Brain microvascular endothelial cell (primary cell): ENCODE data around the gene NDUFS8.

Source experiments
- DNase-seq: peaks from one replicate; pipeline ENCODE4 v3.0.0-alpha.2; 2020
- H3K27ac ChIP-seq: fragments of 250-450 bp; sonication (Bioruptor Pico); 2 replicates; pipeline ENCODE4 v1.5.1; 2020; ENCODE audit warnings: mild to moderate bottlenecking, moderate library complexity
- H3K27me3 ChIP-seq: fragments of 250-450 bp; sonication (Bioruptor Pico); replicated peaks from 2 replicates; pipeline ENCODE4 v1.5.1; 2020; ENCODE audit warnings: mild to moderate bottlenecking
- H3K36me3 ChIP-seq: fragments of 250-450 bp; sonication (Bioruptor Pico); replicated peaks from 2 replicates; pipeline ENCODE4 v1.5.1; 2020; ENCODE audit warnings: mild to moderate bottlenecking
- H3K4me3 ChIP-seq: 2 replicates; pipeline ENCODE4 v1.5.1; 2011; ENCODE audit warnings: low read depth, mild to moderate bottlenecking, control low read depth, low read length, moderate library complexity
- in situ Hi-C: cut with HindIII; loops from 2 replicates; pipeline ENCODE4 v1.10.0; 2017; ENCODE audit warnings: low sequenced_read_pairs, low pct_ligation_motif_present
- TF ChIP-seq, protein P1 (sequence below): IDR thresholded peaks from 2 replicates; pipeline ENCODE4 v1.5.1; 2011; ENCODE audit warnings: low read depth, mild to moderate bottlenecking, moderate library complexity, low read length, control low read depth, inconsistent platforms; ENCODE audit errors: missing control alignments

NDUFS8 gene

DNA sequence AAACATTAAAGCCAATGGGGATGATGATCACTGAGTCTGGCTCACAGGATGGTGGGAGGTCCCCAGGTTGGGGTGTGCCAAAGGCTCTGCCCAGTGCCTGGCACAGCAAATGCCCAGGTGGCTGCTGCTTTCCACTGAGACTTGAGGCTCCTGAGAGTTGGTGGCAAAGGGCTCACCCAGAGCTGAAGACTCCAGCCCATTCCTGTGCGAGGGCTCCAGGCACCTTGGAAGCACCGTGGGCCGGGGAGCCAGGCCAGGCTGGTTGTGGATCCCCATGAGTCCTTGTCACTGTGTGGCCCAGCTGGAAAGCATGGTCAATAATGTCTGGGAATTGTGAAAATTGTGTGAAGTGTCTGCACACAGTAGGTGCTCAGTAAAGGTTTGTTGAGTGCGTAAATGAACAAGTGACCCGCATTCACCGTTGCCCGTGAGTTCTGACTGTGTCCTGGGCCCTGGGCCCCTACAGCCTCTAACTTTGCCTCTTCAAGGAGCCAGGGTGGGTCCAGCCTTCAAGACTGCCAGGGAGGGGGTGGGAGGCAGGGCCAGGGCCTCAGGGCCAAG is 23.8 kb upstream of the NDUFS8 start:
- in situ Hi-C loops, result no loop called here
- no peak for DNase-seq
- TF ChIP-seq, protein P1, sequence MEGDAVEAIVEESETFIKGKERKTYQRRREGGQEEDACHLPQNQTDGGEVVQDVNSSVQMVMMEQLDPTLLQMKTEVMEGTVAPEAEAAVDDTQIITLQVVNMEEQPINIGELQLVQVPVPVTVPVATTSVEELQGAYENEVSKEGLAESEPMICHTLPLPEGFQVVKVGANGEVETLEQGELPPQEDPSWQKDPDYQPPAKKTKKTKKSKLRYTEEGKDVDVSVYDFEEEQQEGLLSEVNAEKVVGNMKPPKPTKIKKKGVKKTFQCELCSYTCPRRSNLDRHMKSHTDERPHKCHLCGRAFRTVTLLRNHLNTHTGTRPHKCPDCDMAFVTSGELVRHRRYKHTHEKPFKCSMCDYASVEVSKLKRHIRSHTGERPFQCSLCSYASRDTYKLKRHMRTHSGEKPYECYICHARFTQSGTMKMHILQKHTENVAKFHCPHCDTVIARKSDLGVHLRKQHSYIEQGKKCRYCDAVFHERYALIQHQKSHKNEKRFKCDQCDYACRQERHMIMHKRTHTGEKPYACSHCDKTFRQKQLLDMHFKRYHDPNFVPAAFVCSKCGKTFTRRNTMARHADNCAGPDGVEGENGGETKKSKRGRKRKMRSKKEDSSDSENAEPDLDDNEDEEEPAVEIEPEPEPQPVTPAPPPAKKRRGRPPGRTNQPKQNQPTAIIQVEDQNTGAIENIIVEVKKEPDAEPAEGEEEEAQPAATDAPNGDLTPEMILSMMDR, result no peak
- no peaks in the 10 kb centered on the region for H3K27me3 ChIP-seq
- H3K27ac ChIP-seq, result no peak overlapping the region
- no peak overlapping the region for H3K4me3 ChIP-seq
- H3K36me3 ChIP-seq, result no peaks in the 10 kb centered on the region

DNA sequence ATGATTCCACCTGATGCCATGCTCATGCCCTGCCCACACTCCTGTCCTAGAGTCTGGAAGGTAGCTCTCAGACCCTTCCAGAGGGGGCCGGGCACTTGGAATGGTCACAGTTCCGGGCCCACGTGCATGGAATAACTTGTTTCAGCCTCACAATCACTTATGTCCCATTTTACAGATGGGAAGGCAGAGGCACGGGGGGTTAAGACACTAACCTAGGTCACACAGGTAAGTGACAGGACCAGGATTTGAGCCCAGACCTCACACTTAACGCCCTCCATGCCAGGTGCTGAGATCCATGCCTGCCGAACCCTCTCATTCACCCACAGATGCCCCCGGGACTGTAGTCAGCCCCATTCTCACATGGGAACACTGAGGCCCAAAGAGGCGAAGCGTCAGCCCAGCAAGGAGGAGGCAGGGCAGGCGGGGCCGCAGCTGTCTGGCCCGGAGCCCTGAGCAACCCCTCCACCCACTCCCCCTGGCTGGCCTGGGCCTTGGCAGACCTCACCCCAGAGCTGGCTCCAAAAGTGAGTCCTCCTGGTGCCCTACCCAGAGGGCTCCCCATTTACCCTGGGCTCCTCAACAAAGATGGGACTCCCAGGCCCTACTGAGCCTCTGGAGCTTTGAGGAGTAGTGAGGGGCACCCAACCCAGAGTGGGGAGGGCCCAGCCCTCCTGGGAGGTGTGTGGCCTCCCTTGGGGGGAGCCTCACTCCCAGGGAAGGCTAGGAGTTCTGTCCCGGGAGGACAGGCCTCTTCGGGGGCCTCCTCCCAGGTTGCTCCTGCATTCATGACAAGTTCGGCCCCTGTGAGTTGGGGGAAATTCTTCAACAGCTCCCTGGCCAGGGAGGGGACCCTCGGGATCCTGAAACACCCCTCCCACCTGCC is 22.7 kb upstream of the NDUFS8 start:
- H3K27ac ChIP-seq, result no peak overlapping the region
- no peak for DNase-seq
- in situ Hi-C loops, result no loop called here
- no peaks in the 10 kb centered on the region for H3K36me3 ChIP-seq
- H3K27me3 ChIP-seq, result no peaks in the 10 kb centered on the region
- TF ChIP-seq, protein P1, result no peak
- H3K4me3 ChIP-seq, result no peak overlapping the region

DNA sequence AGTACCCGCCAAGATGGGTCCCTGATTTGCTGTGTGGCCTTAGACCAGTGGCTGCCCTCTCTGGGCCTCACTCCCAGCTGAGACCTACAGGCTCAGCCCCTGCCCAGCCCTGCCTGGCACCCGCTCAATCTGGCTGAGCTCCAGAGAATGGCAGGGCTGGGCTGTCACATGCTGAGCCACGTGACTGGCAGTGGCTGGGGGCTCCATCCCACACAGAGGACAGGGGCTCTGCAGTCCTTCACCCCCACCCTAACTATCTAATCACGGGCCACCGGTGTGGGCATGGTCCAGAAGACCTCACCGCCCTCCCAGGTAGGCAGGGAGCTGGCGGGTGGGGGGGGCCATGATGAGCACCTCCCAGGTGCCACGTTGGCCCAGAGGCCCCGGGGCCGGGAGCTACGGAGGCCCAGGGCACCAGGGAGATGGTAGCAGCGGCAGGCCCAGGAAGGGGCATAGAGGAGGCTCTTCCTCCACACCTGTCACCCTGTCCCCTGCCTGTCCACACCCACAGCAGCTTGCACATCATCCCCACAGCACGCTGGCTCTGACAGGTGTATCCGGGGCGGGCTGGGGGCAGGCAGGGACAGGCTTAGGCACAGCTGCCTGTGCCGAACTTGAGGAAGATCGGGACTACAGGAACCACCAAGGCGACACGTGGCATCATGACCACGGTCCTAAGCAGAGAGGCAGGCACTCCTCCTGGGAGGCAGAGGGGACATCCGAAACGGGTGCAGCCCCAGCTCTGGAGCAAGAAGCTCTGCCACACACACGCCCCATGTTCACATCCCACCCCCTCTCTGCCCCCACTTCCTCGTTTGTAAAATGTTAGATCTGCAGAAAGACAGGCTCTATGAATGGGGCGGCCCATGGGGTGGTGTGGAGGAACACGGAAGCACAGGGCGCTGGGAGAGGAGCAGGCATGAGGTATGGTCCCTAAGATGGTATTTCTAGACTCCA is 21.8 kb upstream of the NDUFS8 start:
- no peak for DNase-seq
- peak overlapping the region; percentile 88 for H3K27ac ChIP-seq
- no peak overlapping the region for H3K4me3 ChIP-seq

DNA sequence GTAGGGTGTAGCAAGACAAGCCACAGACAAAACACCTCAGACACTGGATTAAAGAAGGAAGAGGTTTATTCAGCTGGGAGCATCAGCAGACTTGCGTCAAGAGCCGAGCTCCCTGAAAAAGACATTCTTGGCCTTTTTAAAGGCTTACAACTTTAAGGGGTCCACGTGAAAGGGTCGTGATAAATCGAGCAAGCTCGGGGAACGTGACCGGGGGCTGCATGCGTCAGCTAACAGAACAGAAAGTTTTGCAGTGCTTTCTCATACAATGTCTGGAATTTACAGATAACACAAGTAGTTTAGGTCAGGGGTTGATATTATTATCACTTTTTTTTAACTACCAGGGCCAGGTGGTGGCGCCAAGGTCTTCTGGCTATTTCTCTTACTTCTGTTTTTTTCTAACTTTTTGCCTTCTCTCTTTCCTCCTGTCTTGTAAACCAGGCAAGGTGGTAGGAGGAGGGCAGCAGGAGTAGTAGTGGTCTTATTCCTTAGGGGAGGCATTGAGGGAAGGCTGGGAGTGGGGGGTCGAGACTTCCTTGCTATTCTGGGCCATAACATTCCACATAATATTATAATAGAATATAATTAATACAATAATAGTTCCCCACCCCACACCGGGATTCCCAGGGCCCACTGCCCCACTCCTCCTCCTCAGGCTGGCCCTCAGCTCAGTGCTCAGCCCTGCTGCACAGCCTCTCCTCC is 20.9 kb upstream of the NDUFS8 start:
- in situ Hi-C loops, result no loop called here
- peak overlapping the region; percentile 52 for H3K4me3 ChIP-seq
- no peaks in the 10 kb centered on the region for H3K36me3 ChIP-seq
- TF ChIP-seq, protein P1, result peak; percentile 44
- peak overlapping the region; percentile 88 for H3K27ac ChIP-seq
- no peaks in the 10 kb centered on the region for H3K27me3 ChIP-seq
- peak; percentile 43 for DNase-seq

More for the DNA sequence above, 21.8 kb upstream of the NDUFS8 start:
- TF ChIP-seq, protein P1, result no peak
- H3K27me3 ChIP-seq, result no peaks in the 10 kb centered on the region
- H3K36me3 ChIP-seq, result no peaks in the 10 kb centered on the region
- in situ Hi-C loops, result no loop called here

DNA sequence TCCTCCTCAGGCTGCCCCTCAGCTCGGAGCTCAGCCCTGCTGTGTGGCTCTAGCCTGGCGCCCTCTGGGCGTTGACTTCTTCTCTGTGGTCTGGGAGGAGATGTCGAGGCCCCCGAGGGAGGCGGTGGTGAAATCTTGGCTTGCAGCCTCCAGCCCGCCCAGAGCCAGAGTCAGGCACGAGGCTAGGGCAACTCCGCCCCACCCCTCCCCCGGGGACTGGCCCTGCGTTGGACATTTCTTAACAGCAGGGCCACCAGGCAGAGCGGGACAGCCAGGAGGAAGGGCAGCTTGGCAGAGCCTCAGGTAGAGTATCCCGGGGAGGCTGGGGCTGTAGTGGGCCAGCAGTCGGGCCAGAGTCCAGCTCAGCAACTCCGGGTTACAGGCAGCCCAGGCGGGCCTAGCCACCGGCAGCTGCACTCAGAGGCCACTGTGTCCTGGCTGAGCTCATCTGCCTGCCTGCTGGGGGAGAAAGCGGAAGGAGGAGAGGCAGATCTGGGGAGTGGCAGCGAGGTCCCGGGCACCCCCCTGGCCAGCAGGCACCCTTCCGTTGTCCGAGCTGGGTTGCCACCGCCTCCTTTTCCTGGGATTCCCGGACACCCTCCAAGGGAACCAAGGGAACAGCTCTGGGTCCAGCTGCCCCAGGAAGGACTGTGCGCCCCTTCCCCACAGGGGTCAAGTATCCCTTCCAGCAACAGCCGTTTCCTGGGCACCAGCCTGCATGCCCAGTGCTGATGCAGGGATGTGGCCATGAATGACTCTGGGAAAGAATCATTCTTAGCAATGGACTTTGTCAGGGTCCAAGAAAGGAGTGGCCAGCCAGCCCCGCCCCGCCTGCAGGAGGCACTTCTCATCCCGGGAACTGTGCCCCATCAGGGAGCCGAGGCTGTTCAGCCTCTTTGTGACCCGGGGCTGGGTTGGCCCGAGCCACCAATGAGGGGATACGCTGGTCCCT is 20.1 kb upstream of the NDUFS8 start, which contains the start of gene ALDH3B1:
Gene ALDH3B1, plus strand, starts transcription at position 238 of the 952 bp plus-strand sequence. CDS start 4,971 bp downstream, outside the sequence.
- TF ChIP-seq, protein P1, result peak; percentile 5
- peak; percentile 71 for DNase-seq
- no peaks in the 10 kb centered on the region for H3K36me3 ChIP-seq
- peak within 1 kb of the TSS; percentile 52 for H3K4me3 ChIP-seq
- no peaks in the 10 kb centered on the region for H3K27me3 ChIP-seq
- peak within 1 kb of the TSS; percentile 88 for H3K27ac ChIP-seq
- in situ Hi-C loops, result no loop called here
